Sigmoid colon (tissue), 4 donors: ENCODE data around the gene CGB1.

ENCODE experiments used
- EP300 ChIP-seq, 4 donors: sonication (generic); formaldehyde crosslinking; IDR thresholded peaks; one replicate each; pipeline ENCODE4 v1.6.1; 2017; ENCODE audit warnings: antibody characterized with exemption in 4 of 4
- POLR2A ChIP-seq, 2 donors: fragments of 450-650 bp; IDR thresholded peaks; one replicate each; pipeline ENCODE4 v1.6.1; 2016; ENCODE audit warnings: antibody characterized with exemption in 2 of 2, mild to moderate bottlenecking in 2 of 2, moderate library complexity in 2 of 2
- POLR2AphosphoS5 ChIP-seq, 4 donors: sonication (generic); formaldehyde crosslinking; IDR thresholded peaks; one replicate each; pipeline ENCODE4 v1.6.1; 2017; ENCODE audit warnings: antibody characterized with exemption in 4 of 4
- TF ChIP-seq, protein P1 (sequence below), 4 experiments: fragments of 450-650 bp in 3 of 4; fragments of 200-600 bp in 1 of 4; IDR thresholded peaks; one replicate each; pipeline ENCODE4 v1.5.1; 2016 to 2019; ENCODE audit warnings: antibody characterized with exemption in 4 of 4, mild to moderate bottlenecking in 3 of 4, moderate library complexity in 2 of 4

- TF ChIP-seq, protein P1, sequence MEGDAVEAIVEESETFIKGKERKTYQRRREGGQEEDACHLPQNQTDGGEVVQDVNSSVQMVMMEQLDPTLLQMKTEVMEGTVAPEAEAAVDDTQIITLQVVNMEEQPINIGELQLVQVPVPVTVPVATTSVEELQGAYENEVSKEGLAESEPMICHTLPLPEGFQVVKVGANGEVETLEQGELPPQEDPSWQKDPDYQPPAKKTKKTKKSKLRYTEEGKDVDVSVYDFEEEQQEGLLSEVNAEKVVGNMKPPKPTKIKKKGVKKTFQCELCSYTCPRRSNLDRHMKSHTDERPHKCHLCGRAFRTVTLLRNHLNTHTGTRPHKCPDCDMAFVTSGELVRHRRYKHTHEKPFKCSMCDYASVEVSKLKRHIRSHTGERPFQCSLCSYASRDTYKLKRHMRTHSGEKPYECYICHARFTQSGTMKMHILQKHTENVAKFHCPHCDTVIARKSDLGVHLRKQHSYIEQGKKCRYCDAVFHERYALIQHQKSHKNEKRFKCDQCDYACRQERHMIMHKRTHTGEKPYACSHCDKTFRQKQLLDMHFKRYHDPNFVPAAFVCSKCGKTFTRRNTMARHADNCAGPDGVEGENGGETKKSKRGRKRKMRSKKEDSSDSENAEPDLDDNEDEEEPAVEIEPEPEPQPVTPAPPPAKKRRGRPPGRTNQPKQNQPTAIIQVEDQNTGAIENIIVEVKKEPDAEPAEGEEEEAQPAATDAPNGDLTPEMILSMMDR (IDR thresholded peaks at IDR 0.05) = no peak
- TF ChIP-seq EP300 (IDR thresholded peaks at IDR 0.05) = no peak
- TF ChIP-seq POLR2A (IDR thresholded peaks at IDR 0.05) = no peak
- TF ChIP-seq POLR2AphosphoS5 (IDR thresholded peaks at IDR 0.05) = no peak
Observed at GRCh38 chr19:49011194-49011593, 25.5 kb downstream of the CGB1 start.
